ENCODE results near the gene PCDHGA9.

DNA sequence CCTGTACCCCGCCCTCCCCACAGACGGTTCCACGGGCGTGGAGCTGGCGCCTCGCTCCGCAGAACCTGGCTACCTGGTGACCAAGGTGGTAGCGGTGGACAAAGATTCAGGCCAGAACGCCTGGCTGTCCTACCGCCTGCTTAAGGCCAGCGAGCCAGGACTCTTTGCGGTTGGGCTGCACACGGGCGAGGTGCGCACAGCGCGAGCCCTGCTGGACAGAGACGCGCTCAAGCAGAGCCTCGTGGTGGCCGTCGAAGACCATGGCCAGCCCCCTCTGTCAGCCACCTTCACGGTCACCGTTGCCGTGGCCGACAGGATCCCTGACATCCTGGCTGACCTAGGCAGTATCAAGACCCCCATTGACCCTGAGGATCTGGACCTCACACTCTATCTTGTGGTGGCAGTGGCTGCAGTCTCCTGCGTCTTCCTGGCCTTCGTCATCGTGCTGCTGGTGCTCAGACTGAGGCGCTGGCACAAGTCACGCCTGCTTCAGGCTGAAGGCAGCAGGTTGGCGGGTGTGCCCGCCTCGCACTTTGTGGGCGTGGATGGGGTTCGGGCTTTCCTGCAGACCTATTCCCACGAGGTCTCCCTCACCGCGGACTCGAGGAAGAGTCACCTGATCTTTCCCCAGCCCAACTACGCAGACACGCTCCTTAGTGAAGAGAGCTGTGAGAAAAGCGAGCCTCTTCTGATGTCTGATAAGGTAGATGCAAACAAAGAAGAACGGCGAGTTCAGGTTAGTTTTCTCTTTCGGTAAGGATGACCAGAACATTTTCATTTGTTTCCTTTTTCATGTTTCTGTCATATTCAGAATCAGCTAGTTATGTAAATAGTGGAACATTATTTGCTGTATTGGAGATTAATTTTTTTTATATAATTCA lies 36.3 kb upstream of the PCDHGA9 start:
- TF ChIP-seq, protein P1, sequence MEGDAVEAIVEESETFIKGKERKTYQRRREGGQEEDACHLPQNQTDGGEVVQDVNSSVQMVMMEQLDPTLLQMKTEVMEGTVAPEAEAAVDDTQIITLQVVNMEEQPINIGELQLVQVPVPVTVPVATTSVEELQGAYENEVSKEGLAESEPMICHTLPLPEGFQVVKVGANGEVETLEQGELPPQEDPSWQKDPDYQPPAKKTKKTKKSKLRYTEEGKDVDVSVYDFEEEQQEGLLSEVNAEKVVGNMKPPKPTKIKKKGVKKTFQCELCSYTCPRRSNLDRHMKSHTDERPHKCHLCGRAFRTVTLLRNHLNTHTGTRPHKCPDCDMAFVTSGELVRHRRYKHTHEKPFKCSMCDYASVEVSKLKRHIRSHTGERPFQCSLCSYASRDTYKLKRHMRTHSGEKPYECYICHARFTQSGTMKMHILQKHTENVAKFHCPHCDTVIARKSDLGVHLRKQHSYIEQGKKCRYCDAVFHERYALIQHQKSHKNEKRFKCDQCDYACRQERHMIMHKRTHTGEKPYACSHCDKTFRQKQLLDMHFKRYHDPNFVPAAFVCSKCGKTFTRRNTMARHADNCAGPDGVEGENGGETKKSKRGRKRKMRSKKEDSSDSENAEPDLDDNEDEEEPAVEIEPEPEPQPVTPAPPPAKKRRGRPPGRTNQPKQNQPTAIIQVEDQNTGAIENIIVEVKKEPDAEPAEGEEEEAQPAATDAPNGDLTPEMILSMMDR (IDR thresholded peaks at IDR 0.05) = no peak
- no peak for TF ChIP-seq POLR2AphosphoS5 (IDR thresholded peaks at IDR 0.05)

Data from breast epithelium (tissue), 3 donors.